Stimulated activated CD4-positive, alpha-beta T cell treated with anti-CD3 and anti-CD28 coated beads, Interleukin-4, amount 100 ng/mL, for 48 hours (primary cell): ENCODE data around the gene KNDC1.
"Not testable (repeated sequence)": the region's sequence is repeated elsewhere in the genome, so short reads cannot be mapped to it uniquely, and the experiment has no call there.

Experiments used
- DNase-seq, 2 donors: peaks; one replicate each; pipeline ENCODE4 v3.0.0-alpha.2; 2020; ENCODE audit warnings: low read depth in 2 of 2

The KNDC1 gene

GRCh38 chr10:133141144-133141957, 18.7 kb upstream of the KNDC1 start:
- DNase-seq = no peak

- DNase-seq = no peak
Observed at GRCh38 chr10:133141958-133142340, 18.1 kb upstream of the KNDC1 start.

GRCh38 chr10:133142523-133143199, 17.4 kb upstream of the KNDC1 start:
- no peak for DNase-seq

- DNase-seq = no peak
Observed at GRCh38 chr10:133143200-133143533, 16.9 kb upstream of the KNDC1 start.

- DNase-seq = no peak
Observed at GRCh38 chr10:133143546-133143945, 16.5 kb upstream of the KNDC1 start.

- no peak for DNase-seq
Observed at GRCh38 chr10:133144771-133145170, 15.2 kb upstream of the KNDC1 start.

GRCh38 chr10:133150226-133150625, 9.8 kb upstream of the KNDC1 start:
- no peak for DNase-seq

GRCh38 chr10:133150656-133151055, 9.4 kb upstream of the KNDC1 start:
- DNase-seq = no peak

GRCh38 chr10:133151071-133151470, 8.9 kb upstream of the KNDC1 start:
- DNase-seq = not testable (repeated sequence)

- DNase-seq = no peak
Observed at GRCh38 chr10:133151543-133151972, 8.5 kb upstream of the KNDC1 start.

- no peak for DNase-seq
Observed at GRCh38 chr10:133154411-133154810, 5.6 kb upstream of the KNDC1 start.

GRCh38 chr10:133154996-133155778, 4.8 kb upstream of the KNDC1 start:
- DNase-seq = no peak

GRCh38 chr10:133156674-133157579, 3.1 kb upstream of the KNDC1 start:
- DNase-seq = no peak

- DNase-seq = no peak
Observed at GRCh38 chr10:133157662-133158436, 2.2 kb upstream of the KNDC1 start.

- no peak for DNase-seq
Observed at GRCh38 chr10:133158437-133158755, 1.6 kb upstream of the KNDC1 start.

- no peak for DNase-seq
Observed at GRCh38 chr10:133158756-133159610, 1.0 kb upstream of the KNDC1 start.

GRCh38 chr10:133159611-133159949, 439 bp upstream of the KNDC1 start:
- no peak for DNase-seq

- no peak for DNase-seq
Observed at GRCh38 chr10:133160826-133161471, 930 bp downstream of the KNDC1 start.

GRCh38 chr10:133161486-133162109, 1.6 kb downstream of the KNDC1 start:
- no peak for DNase-seq
